Measurements from ENCODE around the gene SASS6.

GRCh38 chr1:100151679-100152078, 18.9 kb upstream of the SASS6 start:
- TF ChIP-seq POLR2A (IDR thresholded peaks at IDR 0.05) (no peak), CTCF (IDR thresholded peaks at IDR 0.05) (no peak)
